OCI-LY1 (cell line): ENCODE measurements around the gene CNIH4.
A peak's percentile ranks its signal among the peaks of the same experiment; 100 is the strongest.

Source experiments
- H2AFZ ChIP-seq: fragments of 200-600 bp; sonication (generic), shearing (Covaris generic); 2 replicates; pipeline ENCODE4 v1.6.0; 2014; ENCODE audit warnings: antibody characterized with exemption, mild to moderate bottlenecking, low read length
- H3F3A ChIP-seq: fragments of 200-600 bp; sonication (generic), shearing (Covaris generic); 2 replicates; pipeline ENCODE4 v1.6.0; 2014; ENCODE audit warnings: mild to moderate bottlenecking, antibody characterized with exemption, low read length, moderate library complexity; ENCODE audit not compliant: insufficient read depth
- H3K27ac ChIP-seq: fragments of 200-600 bp; sonication (generic); 2 replicates; pipeline ENCODE4 v1.5.1; 2014; ENCODE audit warnings: low read length, mixed run types, mild to moderate bottlenecking, low read depth; ENCODE audit not compliant: poor library complexity, severe bottlenecking
- H3K27me3 ChIP-seq: fragments of 200-600 bp; sonication (generic); 2 replicates; pipeline ENCODE4 v1.6.0; 2014; ENCODE audit warnings: antibody characterized with exemption, mild to moderate bottlenecking, low read length, moderate library complexity; ENCODE audit not compliant: insufficient read depth
- H3K36me3 ChIP-seq: fragments of 200-600 bp; sonication (generic); 2 replicates; pipeline ENCODE4 v1.6.1; 2014; ENCODE audit warnings: mild to moderate bottlenecking, antibody characterized with exemption, low read length, moderate library complexity, mixed read lengths; ENCODE audit not compliant: insufficient read depth
- H3K4me1 ChIP-seq: fragments of 200-600 bp; sonication (generic); 2 replicates; pipeline ENCODE4 v1.5.1; 2014; ENCODE audit warnings: mild to moderate bottlenecking, low read length, moderate library complexity; ENCODE audit not compliant: insufficient read depth, severe bottlenecking
- H3K4me2 ChIP-seq: fragments of 200-600 bp; sonication (generic), shearing (Covaris generic); 2 replicates; pipeline ENCODE4 v1.6.1; 2014; ENCODE audit warnings: low read length
- H3K4me3 ChIP-seq: fragments of 200-600 bp; sonication (generic); 2 replicates; pipeline ENCODE4 v1.5.1; 2014; ENCODE audit warnings: low read length, low read depth, mild to moderate bottlenecking, mixed read lengths; ENCODE audit not compliant: poor library complexity, severe bottlenecking
- H3K79me2 ChIP-seq: fragments of 200-600 bp; shearing (Covaris generic); 2 replicates; pipeline ENCODE4 v1.6.1; 2016; ENCODE audit warnings: mixed run types, low read length, mixed read lengths; ENCODE audit not compliant: insufficient read depth
- H3K9ac ChIP-seq: fragments of 200-600 bp; sonication (generic), shearing (Covaris generic); 2 replicates; pipeline ENCODE4 v1.6.1; 2014; ENCODE audit warnings: mild to moderate bottlenecking, low read length, mixed read lengths
- H3K9me2 ChIP-seq: fragments of 200-600 bp; sonication (generic), shearing (Covaris generic); 2 replicates; pipeline ENCODE4 v1.6.1; 2014; ENCODE audit warnings: low read depth, mild to moderate bottlenecking, low read length, mixed read lengths
- H3K9me3 ChIP-seq: fragments of 200-600 bp; shearing (Covaris generic); 2 replicates; pipeline ENCODE4 v1.6.1; 2014; ENCODE audit warnings: low read length, mixed read lengths
- H4K20me1 ChIP-seq: fragments of 200-600 bp; sonication (generic), shearing (Covaris generic); 2 replicates; pipeline ENCODE4 v1.6.0; 2016; ENCODE audit warnings: mild to moderate bottlenecking, low read length; ENCODE audit not compliant: insufficient read depth
- CTCF ChIP-seq: fragments of 200-600 bp; sonication (generic), shearing (Covaris generic); IDR thresholded peaks from 2 replicates; pipeline ENCODE4 v1.5.1; 2017; ENCODE audit warnings: mild to moderate bottlenecking, antibody characterized with exemption, low read length, moderate library complexity, mixed read lengths
- EZH2 ChIP-seq: fragments of 200-600 bp; sonication (generic), shearing (Covaris generic); IDR thresholded peaks from 2 replicates; pipeline ENCODE4 v1.8.0; 2017; ENCODE audit warnings: borderline replicate concordance, mixed run types, mild to moderate bottlenecking, antibody characterized with exemption, low read length, moderate library complexity, mixed read lengths

CNIH4 gene

GRCh38 chr1:224331326-224331725 is 25.4 kb upstream of the CNIH4 start:
- H3K79me2 ChIP-seq = peaks cover 30% of the 10 kb centered on the region
- TF ChIP-seq CTCF (no peak), EZH2 (no peak)
- no peak overlapping the region for H3K4me3 ChIP-seq
- H3K27me3 ChIP-seq = no peaks in the 10 kb centered on the region
- peak overlapping the region; percentile 88; the same call in 1 of the 2 replicates for H3K4me2 ChIP-seq
- no peaks in the 10 kb centered on the region for H3K9me3 ChIP-seq
- no peaks in the 10 kb centered on the region for H4K20me1 ChIP-seq
- H3K4me1 ChIP-seq = peaks cover 28% of the 10 kb centered on the region
- H3K27ac ChIP-seq = no peak overlapping the region
- H3K36me3 ChIP-seq = peaks cover 4% of the 10 kb centered on the region; the same call in 1 of the 2 replicates
- peak overlapping the region; percentile 98 for H3K9ac ChIP-seq
- H3F3A ChIP-seq = no peaks in the 10 kb centered on the region
- no peak overlapping the region for H2AFZ ChIP-seq
- H3K9me2 ChIP-seq = no peaks in the 10 kb centered on the region

- Histone ChIP-seq H3K79me2 (peaks cover 25% of the 10 kb centered on the region), H3F3A (no peaks in the 10 kb centered on the region), H3K9me2 (no peaks in the 10 kb centered on the region), H3K27me3 (no peaks in the 10 kb centered on the region), H3K27ac (no peak overlapping the region), H2AFZ (no peak overlapping the region), H3K4me1 (peaks cover 28% of the 10 kb centered on the region), H4K20me1 (no peaks in the 10 kb centered on the region), H3K4me2 (no peak overlapping the region), H3K36me3 (peaks cover 4% of the 10 kb centered on the region; the same call in 1 of the 2 replicates), H3K9ac (no peak overlapping the region), H3K9me3 (no peaks in the 10 kb centered on the region), H3K4me3 (no peak overlapping the region)
- TF ChIP-seq EZH2 (no peak), CTCF (no peak)
Observed at GRCh38 chr1:224331824-224332223, 24.9 kb upstream of the CNIH4 start.

GRCh38 chr1:224333309-224333926 is 23.3 kb upstream of the CNIH4 start:
- Histone ChIP-seq H3K4me2 (no peak overlapping the region), H3K36me3 (no peaks in the 10 kb centered on the region), H3K27me3 (no peaks in the 10 kb centered on the region; the same call in 1 of the 2 replicates), H3K4me3 (no peak overlapping the region), H4K20me1 (no peaks in the 10 kb centered on the region), H3K9me3 (0 out of 2 replicates have a peak, but pooled peaks cover 3% of the 10 kb centered on the region), H3K4me1 (peaks cover 19% of the 10 kb centered on the region), H3K79me2 (peaks cover 14% of the 10 kb centered on the region), H3F3A (no peaks in the 10 kb centered on the region), H3K9ac (no peak overlapping the region), H2AFZ (no peak overlapping the region), H3K9me2 (no peaks in the 10 kb centered on the region), H3K27ac (no peak overlapping the region)
- TF ChIP-seq CTCF (peak; percentile 77), EZH2 (no peak)
